Ishikawa (cell line): Measurements from ENCODE around the gene OSMR.

Experiments used
- CEBPB ChIP-seq: IDR thresholded peaks from 2 replicates; pipeline ENCODE4 v1.6.1; 2012
- CREB1 ChIP-seq: IDR thresholded peaks from 2 replicates; pipeline ENCODE4 v1.6.1; 2012; ENCODE audit warnings: low read depth
- EGR1 ChIP-seq: IDR thresholded peaks from 2 replicates; pipeline ENCODE4 v1.6.1; 2012
- EP300 ChIP-seq: IDR thresholded peaks from 2 replicates; pipeline ENCODE4 v1.6.1; 2012; ENCODE audit warnings: borderline replicate concordance
- FOXM1 ChIP-seq: IDR thresholded peaks from 2 replicates; pipeline ENCODE4 v1.6.1; 2012; ENCODE audit warnings: low read depth, borderline replicate concordance
- NFIC ChIP-seq: IDR thresholded peaks from 2 replicates; pipeline ENCODE4 v1.6.1; 2012
- RAD21 ChIP-seq: IDR thresholded peaks from 2 replicates; pipeline ENCODE4 v1.6.1; 2012; ENCODE audit warnings: low read depth
- REST ChIP-seq: IDR thresholded peaks from 2 replicates; pipeline ENCODE4 v1.6.1; 2012; ENCODE audit warnings: low read depth, mild to moderate bottlenecking
- TAF1 ChIP-seq: IDR thresholded peaks from 2 replicates; pipeline ENCODE4 v1.6.1; 2012; ENCODE audit warnings: low read depth, mild to moderate bottlenecking
- TCF12 ChIP-seq: IDR thresholded peaks from 2 replicates; pipeline ENCODE4 v1.6.1; 2012; ENCODE audit warnings: low read depth
- TEAD4 ChIP-seq: IDR thresholded peaks from 2 replicates; pipeline ENCODE4 v1.6.1; 2012
- YY1 ChIP-seq: IDR thresholded peaks from 2 replicates; pipeline ENCODE4 v1.6.1; 2012; ENCODE audit warnings: low read depth
- ZBTB7A ChIP-seq: IDR thresholded peaks from 2 replicates; pipeline ENCODE4 v1.6.1; 2012; ENCODE audit warnings: low read depth
- TF ChIP-seq, protein P1 (sequence below): IDR thresholded peaks from 2 replicates; pipeline ENCODE4 v1.6.1; 2012
- TF ChIP-seq, protein P2 (sequence below): IDR thresholded peaks from 2 replicates; pipeline ENCODE4 v1.6.1; 2012

The OSMR gene

GRCh38 chr5:38899936-38900335 lies 54.1 kb downstream of the OSMR start:
- TF ChIP-seq ZBTB7A (no peak), RAD21 (no peak)
- TF ChIP-seq, protein P1, sequence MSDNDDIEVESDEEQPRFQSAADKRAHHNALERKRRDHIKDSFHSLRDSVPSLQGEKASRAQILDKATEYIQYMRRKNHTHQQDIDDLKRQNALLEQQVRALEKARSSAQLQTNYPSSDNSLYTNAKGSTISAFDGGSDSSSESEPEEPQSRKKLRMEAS = no peak

- TF ChIP-seq NFIC = no peak
- no peak for TF ChIP-seq TEAD4
- no peak for TF ChIP-seq EGR1
- TF ChIP-seq FOXM1 = no peak
- no peak for TF ChIP-seq RAD21
- TF ChIP-seq, protein P1 = no peak
- no peak for TF ChIP-seq CEBPB
- no peak for TF ChIP-seq REST
- no peak for TF ChIP-seq TAF1
- TF ChIP-seq ZBTB7A = no peak
- no peak for TF ChIP-seq YY1
- TF ChIP-seq EP300 = no peak
- no peak for TF ChIP-seq TCF12
- TF ChIP-seq, protein P2, sequence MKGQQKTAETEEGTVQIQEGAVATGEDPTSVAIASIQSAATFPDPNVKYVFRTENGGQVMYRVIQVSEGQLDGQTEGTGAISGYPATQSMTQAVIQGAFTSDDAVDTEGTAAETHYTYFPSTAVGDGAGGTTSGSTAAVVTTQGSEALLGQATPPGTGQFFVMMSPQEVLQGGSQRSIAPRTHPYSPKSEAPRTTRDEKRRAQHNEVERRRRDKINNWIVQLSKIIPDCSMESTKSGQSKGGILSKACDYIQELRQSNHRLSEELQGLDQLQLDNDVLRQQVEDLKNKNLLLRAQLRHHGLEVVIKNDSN = no peak
- TF ChIP-seq CREB1 = no peak
These were observed 59.7 kb downstream of the OSMR start for GRCh38 chr5:38905516-38905915.

DNA sequence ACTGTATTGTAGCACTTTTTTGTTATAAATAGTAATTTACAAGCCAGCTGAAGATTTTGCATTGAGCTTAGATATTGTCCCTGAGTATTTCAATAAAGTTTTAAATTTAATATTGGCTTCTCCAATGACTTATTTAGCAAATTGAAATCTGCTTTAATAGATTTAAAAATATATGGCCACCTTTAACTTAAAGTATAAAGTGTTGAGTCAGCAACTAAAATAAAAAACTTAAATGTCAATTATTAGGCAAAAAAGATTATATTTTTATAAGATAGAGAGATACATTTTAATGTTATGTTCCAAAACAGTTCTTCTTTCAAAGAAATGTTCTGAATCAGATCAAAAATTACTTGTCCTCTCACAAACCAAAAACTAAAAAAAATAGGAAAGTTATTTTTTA lies 60.7 kb downstream of the OSMR start:
- no peak for TF ChIP-seq TCF12
- TF ChIP-seq NFIC = no peak
- TF ChIP-seq, protein P2 = no peak
- TF ChIP-seq TEAD4 = no peak
- no peak for TF ChIP-seq CREB1
- TF ChIP-seq YY1 = no peak
- TF ChIP-seq ZBTB7A = no peak
- no peak for TF ChIP-seq EGR1
- no peak for TF ChIP-seq REST
- no peak for TF ChIP-seq EP300
- TF ChIP-seq, protein P1 = no peak
- no peak for TF ChIP-seq FOXM1
- no peak for TF ChIP-seq TAF1
- no peak for TF ChIP-seq CEBPB

DNA sequence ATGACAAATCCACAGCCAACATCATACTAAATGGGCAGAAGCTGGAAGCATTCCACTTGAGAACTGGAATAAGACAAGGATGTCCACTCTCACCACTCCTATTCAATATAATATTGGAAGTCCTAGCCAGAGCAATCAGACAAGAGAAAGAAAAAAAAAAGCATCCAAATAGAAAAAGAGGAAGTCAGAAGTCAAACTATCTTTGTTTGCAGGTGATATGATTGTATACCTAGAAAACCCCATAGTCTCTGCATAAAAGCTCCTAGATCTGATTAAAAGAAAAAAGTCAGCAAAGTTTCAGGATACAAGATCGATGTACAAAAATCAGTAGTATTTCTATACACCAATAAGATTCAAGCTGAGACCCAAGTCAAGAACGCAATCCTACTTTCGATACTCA lies 66.1 kb downstream of the OSMR start:
- TF ChIP-seq EP300 (no peak), RAD21 (no peak), TCF12 (no peak), YY1 (no peak), REST (no peak)

DNA sequence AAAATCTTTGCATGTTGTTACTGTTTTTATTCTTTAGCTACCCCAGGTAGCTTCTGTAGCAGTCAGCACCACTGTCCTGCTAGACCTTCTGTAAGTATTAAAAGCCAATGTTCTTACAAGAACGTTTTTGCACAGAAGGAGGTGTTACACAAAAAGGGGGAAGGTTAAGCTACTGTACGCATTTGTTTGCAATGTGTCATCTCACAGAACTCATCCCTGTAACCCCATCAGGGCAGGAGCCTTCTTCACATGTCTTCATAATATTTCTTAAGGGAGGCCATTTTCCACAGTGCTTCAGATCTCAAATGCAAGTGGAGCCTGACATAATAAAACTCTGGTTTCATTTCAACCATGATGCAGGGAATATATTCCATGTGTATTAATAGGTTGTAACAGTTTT lies 67.9 kb downstream of the OSMR start:
- TF ChIP-seq, protein P2 = no peak
- no peak for TF ChIP-seq TAF1
- no peak for TF ChIP-seq TEAD4
- no peak for TF ChIP-seq ZBTB7A
- no peak for TF ChIP-seq YY1
- no peak for TF ChIP-seq EGR1
- TF ChIP-seq TCF12 = no peak
- no peak for TF ChIP-seq CREB1
- TF ChIP-seq FOXM1 = no peak
